Measurements from ENCODE around the gene ONECUT1. TPM values are rescaled to one million over a fixed set of nuclear protein-coding genes. Genes with fewer than 3 reads are reported as not detected.

The ONECUT1 gene
- total RNA-seq, 1 donor from 2014 or later, result 0.15 TPM

DNA sequence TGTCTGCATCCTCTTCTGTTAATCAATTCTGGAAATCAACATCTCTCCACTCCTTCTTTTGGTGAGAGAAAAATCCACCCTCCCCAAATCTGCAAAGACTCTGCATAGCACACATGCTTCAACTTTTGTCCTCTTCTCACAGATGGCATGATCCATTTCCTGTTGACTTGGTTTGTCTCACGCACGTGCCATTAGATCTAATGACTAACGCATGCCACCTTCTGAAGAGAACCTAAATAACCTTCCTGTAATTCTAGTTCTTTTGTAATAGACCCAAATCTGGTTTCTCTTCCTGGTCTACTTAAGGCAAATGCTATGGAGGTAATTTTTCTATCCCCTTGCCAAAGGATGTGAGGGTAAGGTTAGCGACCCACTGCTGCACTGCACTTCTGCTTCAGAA is 60.0 kb downstream of the ONECUT1 start:
- Mint-ChIP-seq H3K4me3 (ENCODE audit: unreplicated experiment) (no peak overlapping the region), H3K36me3 (ENCODE audit: low read depth) (no peaks in the 10 kb centered on the region), H3K27ac (ENCODE audit: unreplicated experiment) (no peak overlapping the region), H3K4me1 (ENCODE audit: low read depth) (peaks cover 14% of the 10 kb centered on the region), H3K27me3 (ENCODE audit: low read depth) (peaks cover 1% of the 10 kb centered on the region), H3K9me3 (ENCODE audit: low read depth) (no peaks in the 10 kb centered on the region)
- TF ChIP-seq, protein P1, sequence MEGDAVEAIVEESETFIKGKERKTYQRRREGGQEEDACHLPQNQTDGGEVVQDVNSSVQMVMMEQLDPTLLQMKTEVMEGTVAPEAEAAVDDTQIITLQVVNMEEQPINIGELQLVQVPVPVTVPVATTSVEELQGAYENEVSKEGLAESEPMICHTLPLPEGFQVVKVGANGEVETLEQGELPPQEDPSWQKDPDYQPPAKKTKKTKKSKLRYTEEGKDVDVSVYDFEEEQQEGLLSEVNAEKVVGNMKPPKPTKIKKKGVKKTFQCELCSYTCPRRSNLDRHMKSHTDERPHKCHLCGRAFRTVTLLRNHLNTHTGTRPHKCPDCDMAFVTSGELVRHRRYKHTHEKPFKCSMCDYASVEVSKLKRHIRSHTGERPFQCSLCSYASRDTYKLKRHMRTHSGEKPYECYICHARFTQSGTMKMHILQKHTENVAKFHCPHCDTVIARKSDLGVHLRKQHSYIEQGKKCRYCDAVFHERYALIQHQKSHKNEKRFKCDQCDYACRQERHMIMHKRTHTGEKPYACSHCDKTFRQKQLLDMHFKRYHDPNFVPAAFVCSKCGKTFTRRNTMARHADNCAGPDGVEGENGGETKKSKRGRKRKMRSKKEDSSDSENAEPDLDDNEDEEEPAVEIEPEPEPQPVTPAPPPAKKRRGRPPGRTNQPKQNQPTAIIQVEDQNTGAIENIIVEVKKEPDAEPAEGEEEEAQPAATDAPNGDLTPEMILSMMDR (IDR thresholded peaks at IDR 0.05), result no peak
- no peak for DNase-seq (ENCODE audit: low spot score)

DNA sequence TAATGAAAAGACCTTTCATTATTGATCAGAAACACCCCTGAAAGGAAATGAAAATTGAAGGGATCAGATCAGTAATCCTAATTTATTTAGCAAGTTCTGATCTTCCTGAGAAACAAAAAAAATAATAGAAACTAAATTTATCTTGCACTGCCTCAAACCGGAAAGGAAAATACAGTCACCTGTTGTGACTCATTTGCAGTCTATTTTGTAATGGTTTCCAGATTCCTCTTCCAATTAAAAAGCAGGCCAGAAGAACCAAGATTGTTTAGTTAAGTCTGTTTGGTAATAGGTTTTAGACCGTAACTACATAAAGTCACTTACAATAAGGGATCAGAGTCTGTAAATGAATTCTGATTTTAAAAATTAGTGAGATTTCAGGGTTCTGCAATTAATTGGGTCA is 61.2 kb downstream of the ONECUT1 start:
- no peak overlapping the region for H3K4me3 Mint-ChIP-seq (ENCODE audit: unreplicated experiment)
- no peaks in the 10 kb centered on the region for H3K9me3 Mint-ChIP-seq (ENCODE audit: low read depth)
- DNase-seq (ENCODE audit: low spot score), result no peak

GRCh38 chr15:52727815-52728214 is 62.3 kb downstream of the ONECUT1 start:
- no peak for DNase-seq (ENCODE audit: low spot score)
- Mint-ChIP-seq H3K27ac (ENCODE audit: unreplicated experiment) (no peak overlapping the region), H3K9me3 (ENCODE audit: low read depth) (no peaks in the 10 kb centered on the region), H3K4me3 (ENCODE audit: unreplicated experiment) (no peak overlapping the region), H3K4me1 (ENCODE audit: low read depth) (peaks cover 14% of the 10 kb centered on the region), H3K27me3 (ENCODE audit: low read depth) (peaks cover 1% of the 10 kb centered on the region), H3K36me3 (ENCODE audit: low read depth) (no peaks in the 10 kb centered on the region)
- TF ChIP-seq, protein P1 (IDR thresholded peaks at IDR 0.05), result no peak

More for the DNA sequence above, 61.2 kb downstream of the ONECUT1 start:
- H3K36me3 Mint-ChIP-seq (ENCODE audit: low read depth), result no peaks in the 10 kb centered on the region
- H3K27me3 Mint-ChIP-seq (ENCODE audit: low read depth), result peaks cover 1% of the 10 kb centered on the region
- no peak overlapping the region for H3K27ac Mint-ChIP-seq (ENCODE audit: unreplicated experiment)
- TF ChIP-seq, protein P1 (IDR thresholded peaks at IDR 0.05), result no peak
- H3K4me1 Mint-ChIP-seq (ENCODE audit: low read depth), result peaks cover 14% of the 10 kb centered on the region

- no peaks in the 10 kb centered on the region for H3K36me3 Mint-ChIP-seq (ENCODE audit: low read depth)
- DNase-seq (ENCODE audit: low spot score), result no peak
- peaks cover 14% of the 10 kb centered on the region for H3K4me1 Mint-ChIP-seq (ENCODE audit: low read depth)
- TF ChIP-seq, protein P1 (IDR thresholded peaks at IDR 0.05), result no peak
- peaks cover 1% of the 10 kb centered on the region for H3K27me3 Mint-ChIP-seq (ENCODE audit: low read depth)
- H3K27ac Mint-ChIP-seq (ENCODE audit: unreplicated experiment), result no peak overlapping the region
- no peak overlapping the region for H3K4me3 Mint-ChIP-seq (ENCODE audit: unreplicated experiment)
- H3K9me3 Mint-ChIP-seq (ENCODE audit: low read depth), result no peaks in the 10 kb centered on the region
Observed at GRCh38 chr15:52726195-52726594, 63.9 kb downstream of the ONECUT1 start.

DNA sequence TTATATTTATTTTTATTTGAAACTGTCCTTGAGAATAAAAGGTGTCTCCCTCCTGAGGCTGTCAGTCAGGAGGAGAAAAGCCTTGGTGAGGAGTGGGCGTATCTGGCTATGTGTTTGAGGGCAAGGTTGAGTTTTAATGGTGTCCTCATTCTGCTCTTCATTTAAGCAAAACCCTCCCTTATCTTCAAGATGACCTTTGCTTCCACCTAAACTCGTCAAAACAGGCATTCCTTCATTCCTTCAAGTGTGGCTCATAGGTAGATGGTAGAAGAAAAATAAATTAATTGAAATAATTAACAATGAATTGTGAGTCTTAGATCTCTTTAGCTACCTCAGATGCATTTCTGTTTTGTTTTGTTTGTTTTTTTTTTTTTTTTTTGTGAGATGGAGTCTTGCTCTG is 71.6 kb downstream of the ONECUT1 start:
- H3K36me3 Mint-ChIP-seq (ENCODE audit: low read depth), result no peaks in the 10 kb centered on the region
- no peak overlapping the region for H3K4me3 Mint-ChIP-seq (ENCODE audit: unreplicated experiment)

More for the DNA sequence above, 71.6 kb downstream of the ONECUT1 start:
- H3K27me3 Mint-ChIP-seq (ENCODE audit: low read depth), result no peaks in the 10 kb centered on the region
- H3K27ac Mint-ChIP-seq (ENCODE audit: unreplicated experiment), result no peak overlapping the region
- H3K9me3 Mint-ChIP-seq (ENCODE audit: low read depth), result no peaks in the 10 kb centered on the region
- TF ChIP-seq, protein P1 (IDR thresholded peaks at IDR 0.05), result no peak
- no peak for DNase-seq (ENCODE audit: low spot score)
- no peaks in the 10 kb centered on the region for H3K4me1 Mint-ChIP-seq (ENCODE audit: low read depth)
